Measurements from ENCODE around the gene INAVA.

The INAVA gene

GRCh38 chr1:200947059-200947566 is 52.4 kb downstream of the INAVA start:
- Histone ChIP-seq H3K27me3 (ENCODE audit: insufficient read depth, low read length, poor library complexity, severe bottlenecking) (no peaks in the 10 kb centered on the region), H3K4me1 (ENCODE audit: insufficient read depth, low read length, poor library complexity, severe bottlenecking) (no peaks in the 10 kb centered on the region), H3K9me3 (ENCODE audit: insufficient read depth, low read depth, low read length) (no peaks in the 10 kb centered on the region; the same call in 1 of the 2 replicates), H3K4me2 (ENCODE audit: low read depth, low read length, poor library complexity, severe bottlenecking) (no peak overlapping the region), H3K79me2 (ENCODE audit: insufficient read depth, low read length) (no peaks in the 10 kb centered on the region), H3F3A (ENCODE audit: low read depth) (no peaks in the 10 kb centered on the region), H3K9ac (ENCODE audit: low read depth, low read length, poor library complexity, severe bottlenecking) (no peak overlapping the region), H2AFZ (ENCODE audit: low read length) (no peak overlapping the region), H3K36me3 (ENCODE audit: insufficient read depth, low read length) (no peaks in the 10 kb centered on the region), H4K20me1 (ENCODE audit: insufficient read depth, low read length, poor library complexity, severe bottlenecking) (no peaks in the 10 kb centered on the region), H3K4me3 (ENCODE audit: low read length, poor library complexity, severe bottlenecking) (no peak overlapping the region), H3K9me2 (replicated peaks; ENCODE audit: low read depth, low read length) (no peaks in the 10 kb centered on the region)
- TF ChIP-seq CTCF (conservative IDR thresholded peaks at IDR 0.05; ENCODE audit: low read length) (no peak), EZH2phosphoT487 (IDR thresholded peaks at IDR 0.05; ENCODE audit: borderline replicate concordance) (no peak)

GRCh38 chr1:200949626-200950025 is 54.9 kb downstream of the INAVA start:
- Histone ChIP-seq H3K79me2 (ENCODE audit: insufficient read depth, low read length) (no peaks in the 10 kb centered on the region), H3K36me3 (ENCODE audit: insufficient read depth, low read length) (no peaks in the 10 kb centered on the region), H3K9ac (ENCODE audit: low read depth, low read length, poor library complexity, severe bottlenecking) (no peak overlapping the region), H3K4me1 (ENCODE audit: insufficient read depth, low read length, poor library complexity, severe bottlenecking) (no peaks in the 10 kb centered on the region), H3K9me3 (ENCODE audit: insufficient read depth, low read depth, low read length) (no peaks in the 10 kb centered on the region; the same call in 1 of the 2 replicates), H3K9me2 (replicated peaks; ENCODE audit: low read depth, low read length) (no peaks in the 10 kb centered on the region), H3K27me3 (ENCODE audit: insufficient read depth, low read length, poor library complexity, severe bottlenecking) (no peaks in the 10 kb centered on the region), H4K20me1 (ENCODE audit: insufficient read depth, low read length, poor library complexity, severe bottlenecking) (no peaks in the 10 kb centered on the region), H3F3A (ENCODE audit: low read depth) (no peaks in the 10 kb centered on the region; the same call in 1 of the 2 replicates), H2AFZ (ENCODE audit: low read length) (no peak overlapping the region), H3K4me2 (ENCODE audit: low read depth, low read length, poor library complexity, severe bottlenecking) (no peak overlapping the region), H3K4me3 (ENCODE audit: low read length, poor library complexity, severe bottlenecking) (no peak overlapping the region)
- no peak for TF ChIP-seq EZH2phosphoT487 (IDR thresholded peaks at IDR 0.05; ENCODE audit: borderline replicate concordance)
- no peak for TF ChIP-seq CTCF (conservative IDR thresholded peaks at IDR 0.05; ENCODE audit: low read length)

DNA sequence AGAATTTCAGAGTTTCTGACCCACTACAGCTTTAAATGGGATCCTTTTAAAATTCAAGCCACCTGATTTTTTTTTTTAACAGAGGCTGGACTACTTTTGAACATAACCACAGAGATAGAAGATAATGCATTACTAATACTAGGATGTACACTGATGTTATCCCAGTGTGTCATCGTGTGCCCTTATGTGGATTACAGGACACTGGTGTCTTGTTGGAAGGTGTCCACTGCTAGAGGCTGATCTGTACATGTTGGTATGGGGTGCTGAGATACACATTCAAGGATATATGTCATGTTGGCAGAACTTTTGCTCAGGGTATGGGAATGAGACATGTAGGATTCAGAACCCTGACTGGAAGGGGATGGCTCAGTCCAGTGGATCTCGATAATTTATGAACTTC is 56.3 kb downstream of the INAVA start:
- H3F3A ChIP-seq (ENCODE audit: low read depth) = no peaks in the 10 kb centered on the region; the same call in 1 of the 2 replicates
- no peaks in the 10 kb centered on the region for H3K27me3 ChIP-seq (ENCODE audit: insufficient read depth, low read length, poor library complexity, severe bottlenecking)
- H3K4me3 ChIP-seq (ENCODE audit: low read length, poor library complexity, severe bottlenecking) = no peak overlapping the region
- H3K9ac ChIP-seq (ENCODE audit: low read depth, low read length, poor library complexity, severe bottlenecking) = no peak overlapping the region
- no peaks in the 10 kb centered on the region for H3K4me1 ChIP-seq (ENCODE audit: insufficient read depth, low read length, poor library complexity, severe bottlenecking)
- H2AFZ ChIP-seq (ENCODE audit: low read length) = no peak overlapping the region
- no peaks in the 10 kb centered on the region for H3K79me2 ChIP-seq (ENCODE audit: insufficient read depth, low read length)
- no peaks in the 10 kb centered on the region; the same call in 1 of the 2 replicates for H3K9me3 ChIP-seq (ENCODE audit: insufficient read depth, low read depth, low read length)
- no peak overlapping the region for H3K4me2 ChIP-seq (ENCODE audit: low read depth, low read length, poor library complexity, severe bottlenecking)
- H3K9me2 ChIP-seq (replicated peaks; ENCODE audit: low read depth, low read length) = no peaks in the 10 kb centered on the region
- H3K36me3 ChIP-seq (ENCODE audit: insufficient read depth, low read length) = no peaks in the 10 kb centered on the region
- TF ChIP-seq EZH2phosphoT487 (IDR thresholded peaks at IDR 0.05; ENCODE audit: borderline replicate concordance) (no peak), CTCF (conservative IDR thresholded peaks at IDR 0.05; ENCODE audit: low read length) (no peak)
- H4K20me1 ChIP-seq (ENCODE audit: insufficient read depth, low read length, poor library complexity, severe bottlenecking) = no peaks in the 10 kb centered on the region
